SK-N-SH (cell line): ENCODE measurements around the gene LGALS3BP.

Experiments used
- CTCF ChIP-seq: fragments of 200-600 bp; sonication (generic); IDR thresholded peaks from 2 replicates; pipeline ENCODE4 v1.6.1; 2017; ENCODE audit warnings: antibody characterized with exemption, mild to moderate bottlenecking, moderate library complexity
- FOXM1 ChIP-seq: IDR thresholded peaks from 2 replicates; pipeline ENCODE4 v1.4.0; 2012; ENCODE audit warnings: low read depth, mild to moderate bottlenecking
- GABPA ChIP-seq: IDR thresholded peaks from 2 replicates; pipeline ENCODE4 v1.4.0; 2012; ENCODE audit warnings: low read depth, mild to moderate bottlenecking
- MXI1 ChIP-seq: IDR thresholded peaks from 2 replicates; pipeline ENCODE4 v1.6.1; 2012; ENCODE audit warnings: mild to moderate bottlenecking, low read depth, low read length, improper control_type of control experiment
- POLR2AphosphoS5 ChIP-seq: IDR thresholded peaks from 2 replicates; pipeline ENCODE4 v1.6.1; 2012; ENCODE audit warnings: low read depth, low read length
- RAD21 ChIP-seq: IDR thresholded peaks from 2 replicates; pipeline ENCODE4 v1.6.1; 2012; ENCODE audit warnings: mild to moderate bottlenecking, low read length
- RCOR1 ChIP-seq: fragments of 150-350 bp; IDR thresholded peaks from 2 replicates; pipeline ENCODE4 v1.6.1; 2017; ENCODE audit warnings: antibody characterized with exemption, low read length
- TCF12 ChIP-seq: IDR thresholded peaks from 2 replicates; pipeline ENCODE4 v1.4.0; 2012
- USF2 ChIP-seq: fragments of 150-350 bp; IDR thresholded peaks from 2 replicates; pipeline ENCODE4 v1.6.1; 2017; ENCODE audit warnings: antibody characterized with exemption, low read length, low read depth, borderline replicate concordance
- YY1 ChIP-seq: IDR thresholded peaks from 2 replicates; pipeline ENCODE4 v1.4.0; 2012; ENCODE audit warnings: low read depth, mild to moderate bottlenecking

- TF ChIP-seq FOXM1 (no peak), CTCF (no peak), TCF12 (no peak), POLR2AphosphoS5 (no peak), RCOR1 (no peak), USF2 (no peak), MXI1 (no peak), GABPA (no peak), RAD21 (no peak), YY1 (no peak)
Observed at GRCh38 chr17:78985395-78985794, 5.7 kb upstream of the LGALS3BP start.
